Endodermal cell (in vitro differentiated cells): ENCODE data around the gene SHH. TPM values are rescaled to one million over a fixed set of nuclear protein-coding genes. Genes with fewer than 3 reads are reported as not detected.

Experiments used
- DNase-seq: peaks from one replicate; pipeline ENCODE4 v3.0.0-alpha.2; 2017
- H3K27ac ChIP-seq: 2 replicates; pipeline ENCODE4 v1.5.1; 2013; ENCODE audit warnings: mild to moderate bottlenecking, low read depth, low read length, moderate library complexity
- H3K27me3 ChIP-seq: 2 replicates; pipeline ENCODE4 v1.6.1; 2013; ENCODE audit warnings: mild to moderate bottlenecking, low read length, moderate library complexity; ENCODE audit not compliant: insufficient read depth, control insufficient read depth, poor library complexity, severe bottlenecking
- H3K36me3 ChIP-seq: 2 replicates; pipeline ENCODE4 v1.7.0; 2013; ENCODE audit warnings: mild to moderate bottlenecking, low read length, moderate library complexity; ENCODE audit not compliant: control insufficient read depth, insufficient read depth
- H3K4me1 ChIP-seq: one replicate; pipeline ENCODE4 v1.7.0; 2013; ENCODE audit warnings: low read length; ENCODE audit not compliant: control insufficient read depth, insufficient read depth
- H3K4me3 ChIP-seq: 2 replicates; pipeline ENCODE4 v1.5.1; 2013; ENCODE audit warnings: mild to moderate bottlenecking, low read length, moderate library complexity
- H3K9ac ChIP-seq: 2 replicates; pipeline ENCODE4 v1.6.1; 2013; ENCODE audit warnings: mild to moderate bottlenecking, low read length, moderate library complexity; ENCODE audit not compliant: poor library complexity, severe bottlenecking; ENCODE audit errors: extremely low read depth
- H3K9me3 ChIP-seq: 2 replicates; pipeline ENCODE4 v1.6.1; 2013; ENCODE audit warnings: mild to moderate bottlenecking, low read length, moderate library complexity; ENCODE audit not compliant: control insufficient read depth
- H3K27ac Mint-ChIP-seq: 2 replicates; pipeline ENCODE4 v1.8.0; 2020; ENCODE audit warnings: mixed read lengths
- H3K27me3 Mint-ChIP-seq: 2 replicates; pipeline ENCODE4 v1.8.0; 2021; ENCODE audit warnings: mild to moderate bottlenecking, mixed read lengths; ENCODE audit not compliant: insufficient read depth
- H3K36me3 Mint-ChIP-seq: 2 replicates; pipeline ENCODE4 v1.8.0; 2020; ENCODE audit warnings: low read depth, mixed read lengths
- H3K4me1 Mint-ChIP-seq: 2 replicates; pipeline ENCODE4 v1.8.0; 2020; ENCODE audit warnings: mixed read lengths
- H3K4me3 Mint-ChIP-seq: 2 replicates; pipeline ENCODE4 v1.8.0; 2020; ENCODE audit warnings: mild to moderate bottlenecking, moderate library complexity, mixed read lengths
- H3K9me3 Mint-ChIP-seq: 2 replicates; pipeline ENCODE4 v1.8.0; 2020; ENCODE audit warnings: mild to moderate bottlenecking, mixed read lengths
- WGBS, 2 experiments: methylation state at CpG; one replicate each; pipeline versions ENCODE4 v1.1.5 to v1.1.7; 2013; ENCODE audit warnings: missing lambda C conversion rate in 2 of 2, mixed read lengths in 1 of 2; ENCODE audit not compliant: insufficient coverage in 1 of 2, insufficient read length in 1 of 2; 5-methylcytosine and 5-hydroxymethylcytosine counted together
- total RNA-seq, 2 donors: library from RNA; stranded (reverse); fragmentation: NEBNext Ultra II Directional in 1 of 2; extraction: Animal tissue kit (Norgen Biotek cat#: 25700) in 1 of 2; gene quantifications; 2 replicates in 1 of 2; 3 replicates in 1 of 2; pipeline ENCODE4 v1.2.1, GENCODE V29; 2021
- TF ChIP-seq, protein P1 (sequence below): fragments of 200-600 bp; sonication (generic); conservative IDR thresholded peaks from 2 replicates; pipeline ENCODE4 v1.5.0; 2021; ENCODE audit warnings: antibody characterized with exemption, mild to moderate bottlenecking

The SHH gene
- total RNA-seq, 2 donors from 2014 or later: 0.99 to 1.6 TPM

DNA sequence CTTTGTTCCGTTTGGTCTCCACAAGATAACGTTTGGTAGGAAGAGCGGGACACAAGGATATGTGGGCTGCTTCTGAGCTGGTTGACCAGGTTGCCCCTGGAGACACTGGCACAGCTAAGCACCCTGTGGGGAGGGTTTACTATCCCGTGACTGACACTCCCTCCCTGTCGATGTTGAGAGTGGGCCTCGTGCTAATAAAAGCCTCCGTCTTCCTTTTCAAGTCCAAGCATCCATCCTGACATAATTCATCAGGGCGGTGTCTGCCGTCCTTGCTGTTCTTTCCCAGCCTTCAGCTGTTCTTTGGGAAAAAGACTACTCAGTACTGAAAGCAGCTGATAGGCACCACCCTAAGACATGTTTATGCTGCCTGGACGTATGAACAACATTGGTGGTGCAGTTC is 49.6 kb downstream of the SHH start:
- peaks cover 4% of the 10 kb centered on the region for H3K9me3 Mint-ChIP-seq
- no peak overlapping the region for H3K27ac Mint-ChIP-seq
- peaks cover 33% of the 10 kb centered on the region for H3K4me1 Mint-ChIP-seq
- no peak for DNase-seq
- H3K4me3 Mint-ChIP-seq: no peak overlapping the region
- TF ChIP-seq, protein P1, sequence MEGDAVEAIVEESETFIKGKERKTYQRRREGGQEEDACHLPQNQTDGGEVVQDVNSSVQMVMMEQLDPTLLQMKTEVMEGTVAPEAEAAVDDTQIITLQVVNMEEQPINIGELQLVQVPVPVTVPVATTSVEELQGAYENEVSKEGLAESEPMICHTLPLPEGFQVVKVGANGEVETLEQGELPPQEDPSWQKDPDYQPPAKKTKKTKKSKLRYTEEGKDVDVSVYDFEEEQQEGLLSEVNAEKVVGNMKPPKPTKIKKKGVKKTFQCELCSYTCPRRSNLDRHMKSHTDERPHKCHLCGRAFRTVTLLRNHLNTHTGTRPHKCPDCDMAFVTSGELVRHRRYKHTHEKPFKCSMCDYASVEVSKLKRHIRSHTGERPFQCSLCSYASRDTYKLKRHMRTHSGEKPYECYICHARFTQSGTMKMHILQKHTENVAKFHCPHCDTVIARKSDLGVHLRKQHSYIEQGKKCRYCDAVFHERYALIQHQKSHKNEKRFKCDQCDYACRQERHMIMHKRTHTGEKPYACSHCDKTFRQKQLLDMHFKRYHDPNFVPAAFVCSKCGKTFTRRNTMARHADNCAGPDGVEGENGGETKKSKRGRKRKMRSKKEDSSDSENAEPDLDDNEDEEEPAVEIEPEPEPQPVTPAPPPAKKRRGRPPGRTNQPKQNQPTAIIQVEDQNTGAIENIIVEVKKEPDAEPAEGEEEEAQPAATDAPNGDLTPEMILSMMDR: no peak
- Histone ChIP-seq H3K36me3 (peaks cover 77% of the 10 kb centered on the region), H3K4me1 (no peaks in the 10 kb centered on the region), H3K27ac (peak overlapping the region; percentile 55), H3K9me3 (peaks cover 5% of the 10 kb centered on the region), H3K9ac (no peak overlapping the region), H3K4me3 (no peak overlapping the region), H3K27me3 (no peaks in the 10 kb centered on the region)
- peaks cover 54% of the 10 kb centered on the region for H3K36me3 Mint-ChIP-seq
- H3K27me3 Mint-ChIP-seq: no peaks in the 10 kb centered on the region
- WGBS, 2 experiments: 83 to 90% methylated on average over 9 to 10 of the region's 10 CpGs

- WGBS, 2 experiments: 72 to 92% methylated on average over 2 to 4 of the region's 4 CpGs
- TF ChIP-seq, protein P1: no peak
- Mint-ChIP-seq H3K4me3 (no peak overlapping the region), H3K4me1 (peaks cover 33% of the 10 kb centered on the region), H3K9me3 (peaks cover 8% of the 10 kb centered on the region), H3K36me3 (peaks cover 59% of the 10 kb centered on the region), H3K27ac (peak overlapping the region; percentile 24), H3K27me3 (no peaks in the 10 kb centered on the region)
- Histone ChIP-seq H3K27me3 (no peaks in the 10 kb centered on the region), H3K4me1 (no peaks in the 10 kb centered on the region), H3K9ac (no peak overlapping the region), H3K4me3 (no peak overlapping the region), H3K36me3 (peaks cover 77% of the 10 kb centered on the region), H3K9me3 (peaks cover 12% of the 10 kb centered on the region), H3K27ac (peak overlapping the region; percentile 55)
- no peak for DNase-seq
Observed at GRCh38 chr7:155762036-155762435, 50.2 kb downstream of the SHH start.

DNA sequence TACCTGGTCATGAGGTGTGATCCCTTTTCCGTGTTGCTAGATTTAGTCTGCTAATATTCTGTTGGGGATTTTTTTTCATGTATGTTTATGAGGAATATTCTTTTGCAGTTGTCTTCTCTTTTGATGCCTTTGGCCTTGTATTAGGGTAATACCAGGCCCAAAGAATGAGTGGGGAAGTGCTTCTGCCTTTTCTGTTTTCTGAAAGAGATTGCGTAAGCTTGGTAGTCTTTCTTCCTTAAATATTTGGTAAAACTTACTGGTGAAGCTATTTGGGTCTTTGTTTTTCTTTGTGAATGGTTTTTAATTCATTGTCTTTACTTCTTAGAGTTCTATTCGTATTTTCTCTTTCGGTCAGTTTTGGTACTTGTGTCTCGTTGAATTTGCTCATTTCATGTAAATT is 51.1 kb downstream of the SHH start:
- Mint-ChIP-seq H3K27ac (peak overlapping the region; percentile 68), H3K36me3 (peaks cover 68% of the 10 kb centered on the region), H3K4me1 (peaks cover 33% of the 10 kb centered on the region), H3K9me3 (peaks cover 16% of the 10 kb centered on the region), H3K27me3 (no peaks in the 10 kb centered on the region), H3K4me3 (no peak overlapping the region)
- Histone ChIP-seq H3K9ac (no peak overlapping the region), H3K9me3 (peaks cover 20% of the 10 kb centered on the region), H3K36me3 (peaks cover 79% of the 10 kb centered on the region), H3K4me3 (no peak overlapping the region), H3K4me1 (no peaks in the 10 kb centered on the region), H3K27me3 (no peaks in the 10 kb centered on the region), H3K27ac (no peak overlapping the region)
- 94 to 97% methylated on average over 3 to 5 of the region's 5 CpGs for WGBS, 2 experiments
- TF ChIP-seq, protein P1: no peak
- DNase-seq: no peak
